A673 (cell line): ENCODE measurements around the gene ASGR2. TPM values are rescaled to one million over a fixed set of nuclear protein-coding genes. Genes with fewer than 3 reads are reported as not detected.

Source experiments
- BruUV-seq: library from RNA; stranded (reverse); fragments of 400-500 nt; replicated peaks from 2 replicates; lab custom pipeline; 2021; lab: Mats Ljungman, UMichigan
- CTCF ChIA-PET: fragments of 300-600 bp; sonication (Branson Sonifier 250); formaldehyde crosslinking; loops from one replicate; lab custom pipeline; 2022; ENCODE audit warnings: antibody characterized with exemption; lab: Charles Lee
- POLR2A ChIA-PET: fragments of 300-600 bp; sonication (Branson Sonifier 250); formaldehyde crosslinking; loops from one replicate; lab custom pipeline; 2022; ENCODE audit warnings: antibody characterized with exemption; ENCODE audit not compliant: low non-redundant PET; lab: Charles Lee
- DNase-seq: peaks from one replicate; pipeline ENCODE4 v3.0.0-alpha.2; 2015; ENCODE audit warnings: low spot score
- H3K27ac ChIP-seq: fragments of 200-600 bp; sonication (generic); 2 replicates; pipeline ENCODE4 v1.5.1; 2016; ENCODE audit warnings: mixed run types, low read depth, mild to moderate bottlenecking, mixed read lengths, antibody characterized with exemption, low read length; ENCODE audit not compliant: poor library complexity, severe bottlenecking
- H3K27me3 ChIP-seq: fragments of 200-600 bp; sonication (generic); replicated peaks from 2 replicates; pipeline ENCODE4 v1.6.1; 2017; ENCODE audit warnings: mixed run types, low read depth, mild to moderate bottlenecking, mixed read lengths, antibody characterized with exemption, low read length; ENCODE audit not compliant: insufficient read depth, poor library complexity
- H3K36me3 ChIP-seq: fragments of 200-600 bp; sonication (generic); 2 replicates; pipeline ENCODE4 v1.6.1; 2016; ENCODE audit warnings: mixed run types, mild to moderate bottlenecking, mixed read lengths, antibody characterized with exemption, low read length; ENCODE audit not compliant: insufficient read depth, poor library complexity, severe bottlenecking
- H3K4me1 ChIP-seq: fragments of 200-600 bp; sonication (generic); 2 replicates; pipeline ENCODE4 v1.6.1; 2017; ENCODE audit warnings: mixed run types, mild to moderate bottlenecking, mixed read lengths, antibody characterized with exemption, low read length; ENCODE audit not compliant: insufficient read depth, poor library complexity, severe bottlenecking
- H3K4me3 ChIP-seq: fragments of 200-600 bp; sonication (generic); 2 replicates; pipeline ENCODE4 v1.5.1; 2016; ENCODE audit warnings: low read depth, mixed run types, mild to moderate bottlenecking, mixed read lengths, low read length; ENCODE audit not compliant: poor library complexity, severe bottlenecking
- H3K9me3 ChIP-seq: fragments of 200-600 bp; sonication (generic); 2 replicates; pipeline ENCODE4 v1.6.1; 2016; ENCODE audit warnings: mixed run types, low read depth, mild to moderate bottlenecking, mixed read lengths, antibody characterized with exemption, low read length; ENCODE audit not compliant: poor library complexity, severe bottlenecking
- EZH2 ChIP-seq: fragments of 200-600 bp; sonication (generic); IDR thresholded peaks from 2 replicates; pipeline ENCODE4 v1.6.1; 2017; ENCODE audit warnings: borderline replicate concordance, low read depth, mild to moderate bottlenecking, mixed read lengths, antibody characterized with exemption, low read length; ENCODE audit not compliant: poor library complexity, severe bottlenecking
- intact Hi-C: fragments of 100-400 bp; cut with micrococcal nuclease; formaldehyde crosslinking; loops from one replicate; pipeline ENCODE4 v1.10.0; 2022; ENCODE audit not compliant: unreplicated experiment
- total RNA-seq: library from RNA; stranded (reverse); gene quantifications from 2 replicates; pipeline ENCODE4 v1.2.3, GENCODE V29; 2021
- TF ChIP-seq, protein P1 (sequence below): fragments of 300-800, 200-600 bp; sonication (generic); conservative IDR thresholded peaks from 2 replicates; pipeline ENCODE4 v1.5.1; 2017; ENCODE audit warnings: low read depth, mild to moderate bottlenecking, antibody characterized with exemption, low read length, moderate library complexity, mixed read lengths

The ASGR2 gene
- total RNA-seq, 1 experiment from 2014 or later, result not detected

DNA sequence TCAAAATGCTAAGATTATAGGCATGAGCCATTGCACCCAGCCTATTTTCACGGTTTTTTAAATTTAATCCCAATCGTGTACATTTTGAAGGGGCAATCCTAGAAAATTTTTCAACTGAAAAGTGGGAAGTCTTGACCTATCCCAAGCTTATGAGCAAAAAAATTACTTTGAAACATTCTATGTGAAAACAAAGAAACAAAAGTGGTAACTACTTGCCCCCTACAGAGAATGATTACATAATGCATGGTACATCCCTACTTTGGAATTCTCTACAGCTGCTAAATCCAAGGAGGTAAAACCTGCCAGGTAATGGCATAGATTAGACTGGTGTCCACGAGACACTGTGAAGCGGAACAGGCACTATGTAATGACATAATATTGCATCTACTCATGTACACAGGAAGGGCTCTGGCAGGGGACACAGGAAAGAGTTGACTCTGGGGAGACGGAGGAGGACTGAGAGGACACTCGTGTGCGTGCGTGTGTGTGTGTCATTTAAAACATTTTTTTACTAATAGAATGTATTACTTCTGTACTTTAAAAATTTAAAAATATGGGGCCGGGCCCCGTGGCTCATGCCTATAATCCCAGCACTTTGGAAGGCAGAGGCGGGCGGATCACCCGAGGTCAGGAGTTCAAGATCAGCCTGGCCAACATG, 15.7 kb downstream of the ASGR2 start:
- no peak overlapping the region for H3K27ac ChIP-seq
- DNase-seq, result no peak
- no TSS peak for BruUV-seq
- ChIA-PET POLR2A (interaction anchor here (0.6 kb wide), 1 partner anchor 37 kb away, joined by 16 read pairs; no protein-coding TSS in a partner anchor), CTCF (no interaction called here)
- H3K4me1 ChIP-seq, result peaks cover 9% of the 10 kb centered on the region
- intact Hi-C loops, result no loop called here
- no peaks in the 10 kb centered on the region for H3K9me3 ChIP-seq
- H3K27me3 ChIP-seq, result no peaks in the 10 kb centered on the region
- TF ChIP-seq, protein P1, sequence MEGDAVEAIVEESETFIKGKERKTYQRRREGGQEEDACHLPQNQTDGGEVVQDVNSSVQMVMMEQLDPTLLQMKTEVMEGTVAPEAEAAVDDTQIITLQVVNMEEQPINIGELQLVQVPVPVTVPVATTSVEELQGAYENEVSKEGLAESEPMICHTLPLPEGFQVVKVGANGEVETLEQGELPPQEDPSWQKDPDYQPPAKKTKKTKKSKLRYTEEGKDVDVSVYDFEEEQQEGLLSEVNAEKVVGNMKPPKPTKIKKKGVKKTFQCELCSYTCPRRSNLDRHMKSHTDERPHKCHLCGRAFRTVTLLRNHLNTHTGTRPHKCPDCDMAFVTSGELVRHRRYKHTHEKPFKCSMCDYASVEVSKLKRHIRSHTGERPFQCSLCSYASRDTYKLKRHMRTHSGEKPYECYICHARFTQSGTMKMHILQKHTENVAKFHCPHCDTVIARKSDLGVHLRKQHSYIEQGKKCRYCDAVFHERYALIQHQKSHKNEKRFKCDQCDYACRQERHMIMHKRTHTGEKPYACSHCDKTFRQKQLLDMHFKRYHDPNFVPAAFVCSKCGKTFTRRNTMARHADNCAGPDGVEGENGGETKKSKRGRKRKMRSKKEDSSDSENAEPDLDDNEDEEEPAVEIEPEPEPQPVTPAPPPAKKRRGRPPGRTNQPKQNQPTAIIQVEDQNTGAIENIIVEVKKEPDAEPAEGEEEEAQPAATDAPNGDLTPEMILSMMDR, result no peak
- no peak for TF ChIP-seq EZH2
- H3K4me3 ChIP-seq, result no peak overlapping the region
- no peaks in the 10 kb centered on the region for H3K36me3 ChIP-seq

GRCh38 chr17:7097940-7098339, 16.7 kb downstream of the ASGR2 start:
- intact Hi-C loops, result no loop called here
- Histone ChIP-seq H3K27me3 (no peaks in the 10 kb centered on the region), H3K9me3 (no peaks in the 10 kb centered on the region), H3K36me3 (no peaks in the 10 kb centered on the region), H3K4me1 (peaks cover 9% of the 10 kb centered on the region), H3K27ac (no peak overlapping the region), H3K4me3 (no peak overlapping the region)
- TF ChIP-seq, protein P1, result no peak
- TF ChIP-seq EZH2, result no peak
- ChIA-PET POLR2A (no interaction called here), CTCF (no interaction called here)
- DNase-seq, result no peak
- no TSS peak for BruUV-seq

DNA sequence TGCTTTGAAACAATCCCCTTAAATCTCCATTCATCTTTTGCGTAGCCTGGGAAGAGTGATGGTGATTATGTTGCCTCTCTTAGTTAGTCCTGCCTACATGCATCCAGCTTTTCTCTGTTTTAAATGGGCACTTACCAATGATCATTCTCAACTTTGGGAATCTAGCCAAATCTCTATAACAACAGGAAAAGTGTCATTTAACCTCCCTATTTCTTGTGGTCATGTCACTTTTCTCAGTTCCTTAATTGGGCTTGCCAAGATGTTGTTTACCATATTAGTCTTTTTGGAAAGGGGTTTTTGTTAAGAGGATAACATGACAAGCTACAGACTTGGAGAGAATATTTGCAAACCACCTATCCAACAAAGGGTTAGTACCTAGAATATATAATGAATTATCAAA, 19.0 kb downstream of the ASGR2 start:
- no peaks in the 10 kb centered on the region for H3K27me3 ChIP-seq
- intact Hi-C loops, result no loop called here
- peaks cover 9% of the 10 kb centered on the region for H3K4me1 ChIP-seq
- no peak for TF ChIP-seq EZH2
- TF ChIP-seq, protein P1, result no peak
- peak; percentile 26 for DNase-seq
- no peak overlapping the region for H3K27ac ChIP-seq
- ChIA-PET POLR2A (no interaction called here), CTCF (no interaction called here)
- no peak overlapping the region for H3K4me3 ChIP-seq
- BruUV-seq, result no TSS peak
- H3K36me3 ChIP-seq, result no peaks in the 10 kb centered on the region
- H3K9me3 ChIP-seq, result no peaks in the 10 kb centered on the region
